SKM-1 treated with dmso at 0.1 percent for 144 hours (cell line): ENCODE measurements around the gene RTL1.

Source experiments
- DNase-seq: peaks from one replicate; lab custom pipeline; 2025; ENCODE audit not compliant: unreplicated experiment; lab: John Stamatoyannopoulos, UW

The RTL1 gene

GRCh38 chr14:100898935-100899883 is 4.3 kb downstream of the RTL1 start:
- DNase-seq: no peak

- DNase-seq: no peak
Observed at GRCh38 chr14:100898465-100898864, 5.1 kb downstream of the RTL1 start.

GRCh38 chr14:100896369-100897060 is 7.0 kb downstream of the RTL1 start:
- DNase-seq: no peak

GRCh38 chr14:100895411-100895810 is 8.1 kb downstream of the RTL1 start:
- DNase-seq: no peak

GRCh38 chr14:100894416-100894815 is 9.1 kb downstream of the RTL1 start:
- DNase-seq: no peak

GRCh38 chr14:100893760-100894159 is 9.8 kb downstream of the RTL1 start:
- DNase-seq: no peak

GRCh38 chr14:100893228-100893601 is 10.3 kb downstream of the RTL1 start:
- no peak for DNase-seq

- no peak for DNase-seq
Observed at GRCh38 chr14:100892496-100893227, 10.9 kb downstream of the RTL1 start.

- DNase-seq: no peak
Observed at GRCh38 chr14:100891501-100892445, 11.7 kb downstream of the RTL1 start.

GRCh38 chr14:100891051-100891450 is 12.5 kb downstream of the RTL1 start:
- no peak for DNase-seq

- no peak for DNase-seq
Observed at GRCh38 chr14:100890061-100890850, 13.3 kb downstream of the RTL1 start.

GRCh38 chr14:100889641-100890040 is 13.9 kb downstream of the RTL1 start:
- no peak for DNase-seq

GRCh38 chr14:100888789-100889315 is 14.7 kb downstream of the RTL1 start:
- no peak for DNase-seq

GRCh38 chr14:100887728-100888335 is 15.7 kb downstream of the RTL1 start:
- DNase-seq: no peak

- DNase-seq: no peak
Observed at GRCh38 chr14:100885617-100886016, 17.9 kb downstream of the RTL1 start.

- no peak for DNase-seq
Observed at GRCh38 chr14:100885196-100885595, 18.3 kb downstream of the RTL1 start.

GRCh38 chr14:100884456-100884855 is 19.1 kb downstream of the RTL1 start:
- no peak for DNase-seq

GRCh38 chr14:100883789-100884101 is 19.8 kb downstream of the RTL1 start:
- no peak for DNase-seq
